ENCODE results near the gene ATP9A. TPM values are rescaled to one million over a fixed set of nuclear protein-coding genes. Genes with fewer than 3 reads are reported as not detected.

Gene ATP9A
- total and polyA plus RNA-seq, 2 donors (not counting 3 experiments of a cell fraction or from before 2014, with no cell fraction given) = 20.9 to 41.5 TPM

GRCh38 chr20:51562332-51563173 lies 205.6 kb downstream of the ATP9A start:
- POLR2A ChIA-PET = interaction anchor here (0.8 kb wide), 1 partner anchor 106 kb away, joined by 3 read pairs; no protein-coding TSS in a partner anchor
- DNase-seq (ENCODE audit: low read depth, low spot score) = peak; percentile 98
- intact Hi-C loops (cut with micrococcal nuclease) = loop anchor here (1.0 to 2.0 kb wide), 7 partner anchors 20 to 188 kb away; partner anchors contain the start of gene NFATC2
- CTCF ChIA-PET = interaction anchor here (0.8 to 2.7 kb wide), 16 partner anchors 11 to 575 kb away, joined by 3 to 28 read pairs (median 4); partner anchors contain the start of gene NFATC2
- Histone ChIP-seq H3K4me2 (ENCODE audit: insufficient read depth, low read length) (peak overlapping the region; percentile 91), H3K36me3 (ENCODE audit: control insufficient read depth in 2 of 2, extremely low read depth in 1 of 2, insufficient read depth in 2 of 2, low read length in 2 of 2) (no peaks in the 10 kb centered on the region), H3K27ac (ENCODE audit: insufficient read depth, low read depth, low read length) (peak overlapping the region; percentile 64), H3K27me3 (ENCODE audit: control insufficient read depth in 2 of 2, insufficient read depth in 2 of 2, low read length in 2 of 2) (peaks cover 1 to 2% of the 10 kb centered on the region in 2 experiments), H3K9ac (replicated peaks; ENCODE audit: extremely low read depth, insufficient read depth, low read length) (peak overlapping the region; percentile 66), H3K9me3 (replicated peaks; ENCODE audit: control insufficient read depth, insufficient read depth, low read length) (no peaks in the 10 kb centered on the region), H3K4me1 (ENCODE audit: control insufficient read depth, extremely low read depth, insufficient read depth, low read length) (peaks cover 24% of the 10 kb centered on the region), H3K79me2 (ENCODE audit: control insufficient read depth, insufficient read depth, low read length) (no peaks in the 10 kb centered on the region), H3K9me1 (replicated peaks; ENCODE audit: control insufficient read depth, extremely low read depth, insufficient read depth, low read length) (no peaks in the 10 kb centered on the region), H2AFZ (ENCODE audit: low read depth, low read length) (peak overlapping the region; percentile 3), H3K4me3 (replicated peaks in 1 of 3; ENCODE audit: insufficient read depth in 1 of 3, low read depth in 1 of 3, low read length in 3 of 3) (peak overlapping the region; percentile 40 to 62 (median 54)), H4K20me1 (replicated peaks; ENCODE audit: control insufficient read depth, extremely low read depth, insufficient read depth, low read length) (no peaks in the 10 kb centered on the region)
- dilution Hi-C loops (cut with MboI; ENCODE audit: extremely low pct_ligation_motif_present, low sequenced_read_pairs) = no loop called here
- BruUV-seq (replicated peaks) = no TSS peak
- FAIRE-seq = peak; percentile 95
- peak; percentile 21 for TF ChIP-seq JUN (IDR thresholded peaks at IDR 0.05; ENCODE audit: borderline replicate concordance, insufficient read depth, insufficient read length, low read depth)
- TF ChIP-seq POLR2AphosphoS5 (IDR thresholded peaks at IDR 0.05; ENCODE audit: insufficient read depth, low read depth, low read length) = no peak
- peak; percentile 21 for TF ChIP-seq MAX (IDR thresholded peaks at IDR 0.05; ENCODE audit: insufficient read depth, insufficient read length)
- peak; percentile 12 for TF ChIP-seq CTCF (IDR thresholded peaks at IDR 0.05; ENCODE audit: extremely low read depth in 1 of 2, insufficient read depth in 1 of 2, low read depth in 1 of 2, low read length in 2 of 2)
- TF ChIP-seq EZH2 (IDR thresholded peaks at IDR 0.05; ENCODE audit: borderline replicate concordance, low read depth, low read length, severe bottlenecking) = no peak
